ENCODE measurements around the gene ASCL5.

Gene ASCL5

DNA sequence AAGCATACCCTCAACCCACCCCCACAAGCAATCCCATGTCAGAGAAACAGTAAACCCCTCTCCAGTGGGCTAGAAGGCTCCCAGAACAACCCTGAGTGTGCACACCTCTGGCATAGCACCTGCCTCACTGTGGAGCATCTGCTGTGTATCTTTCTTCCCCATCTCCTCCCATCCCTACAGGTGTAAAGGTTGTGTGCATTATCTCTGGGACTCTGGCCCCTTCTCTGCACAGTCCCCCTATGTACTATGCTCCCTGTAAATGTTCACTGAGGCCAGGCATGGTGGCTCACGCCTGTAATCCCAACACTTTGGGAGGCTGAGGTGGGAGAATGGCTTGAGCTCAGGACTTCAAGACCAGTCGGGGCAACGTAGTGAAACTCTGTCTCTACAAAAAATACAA is 14.1 kb downstream of the ASCL5 start:
- H3K4me1 ChIP-seq (ENCODE audit: insufficient read depth, low read length, poor library complexity, severe bottlenecking): peaks cover 5% of the 10 kb centered on the region
- no peaks in the 10 kb centered on the region for H3K79me2 ChIP-seq (ENCODE audit: insufficient read depth, low read length)
- no peaks in the 10 kb centered on the region for H3K36me3 ChIP-seq (ENCODE audit: insufficient read depth, low read length)
- no peaks in the 10 kb centered on the region for H3K9me2 ChIP-seq (replicated peaks; ENCODE audit: low read depth, low read length)
- no peak overlapping the region for H3K4me2 ChIP-seq (ENCODE audit: low read depth, low read length, poor library complexity, severe bottlenecking)
- no peak for TF ChIP-seq EZH2phosphoT487 (IDR thresholded peaks at IDR 0.05; ENCODE audit: borderline replicate concordance)
- no peak overlapping the region for H2AFZ ChIP-seq (ENCODE audit: low read length)
- no peaks in the 10 kb centered on the region for H3K9me3 ChIP-seq (ENCODE audit: insufficient read depth, low read depth, low read length)
- H3K4me3 ChIP-seq (ENCODE audit: low read length, poor library complexity, severe bottlenecking): no peak overlapping the region
- H4K20me1 ChIP-seq (ENCODE audit: insufficient read depth, low read length, poor library complexity, severe bottlenecking): no peaks in the 10 kb centered on the region
- H3K9ac ChIP-seq (ENCODE audit: low read depth, low read length, poor library complexity, severe bottlenecking): no peak overlapping the region
- no peaks in the 10 kb centered on the region for H3K27me3 ChIP-seq (ENCODE audit: insufficient read depth, low read length, poor library complexity, severe bottlenecking)
- no peaks in the 10 kb centered on the region for H3F3A ChIP-seq (ENCODE audit: low read depth)

DNA sequence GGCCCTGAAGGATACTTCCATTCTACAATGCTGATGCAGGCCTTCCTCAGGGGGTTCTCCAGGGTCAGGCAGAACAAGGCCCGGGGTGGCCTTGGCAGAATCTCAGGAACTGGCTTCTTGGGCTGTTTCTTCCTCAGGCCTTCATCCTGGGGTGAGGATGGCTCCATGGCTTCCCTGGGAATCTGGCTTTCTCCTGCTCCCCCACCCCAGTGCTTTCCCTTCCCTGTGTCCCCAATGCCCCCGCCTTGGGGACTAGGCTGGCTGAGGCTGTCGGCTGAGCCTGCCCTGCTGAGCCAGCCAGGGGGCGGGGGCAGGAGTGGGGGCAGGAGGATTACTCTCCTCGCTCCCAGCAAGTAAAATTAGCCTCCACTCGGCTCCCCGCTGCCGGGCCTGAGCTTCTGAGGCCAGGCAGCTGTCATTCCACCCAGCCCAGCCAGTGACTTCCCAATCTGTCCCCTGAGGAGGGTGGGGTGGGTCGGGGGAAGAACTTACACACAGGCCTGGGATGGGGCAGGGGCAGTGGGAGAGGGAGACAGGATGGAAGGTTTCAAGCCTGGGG is 14.7 kb downstream of the ASCL5 start, which contains the start of gene CACNA1S:
Gene CACNA1S, minus strand, starts transcription at position 254 of the 559 bp plus-strand sequence. Its CDS starts 87 bp downstream, at position 167.
- Histone ChIP-seq H3K9me2 (replicated peaks; ENCODE audit: low read depth, low read length) (no peaks in the 10 kb centered on the region), H3K36me3 (ENCODE audit: insufficient read depth, low read length) (no peaks in the 10 kb centered on the region), H3K4me1 (ENCODE audit: insufficient read depth, low read length, poor library complexity, severe bottlenecking) (peaks cover 5% of the 10 kb centered on the region), H2AFZ (ENCODE audit: low read length) (no peak within 1 kb of the TSS), H3K4me3 (ENCODE audit: low read length, poor library complexity, severe bottlenecking) (no peak within 1 kb of the TSS), H3K9ac (ENCODE audit: low read depth, low read length, poor library complexity, severe bottlenecking) (no peak within 1 kb of the TSS), H3K79me2 (ENCODE audit: insufficient read depth, low read length) (no peaks in the 10 kb centered on the region), H3K27me3 (ENCODE audit: insufficient read depth, low read length, poor library complexity, severe bottlenecking) (no peaks in the 10 kb centered on the region), H4K20me1 (ENCODE audit: insufficient read depth, low read length, poor library complexity, severe bottlenecking) (no peaks in the 10 kb centered on the region), H3K9me3 (ENCODE audit: insufficient read depth, low read depth, low read length) (no peaks in the 10 kb centered on the region), H3F3A (ENCODE audit: low read depth) (no peaks in the 10 kb centered on the region), H3K4me2 (ENCODE audit: low read depth, low read length, poor library complexity, severe bottlenecking) (no peak within 1 kb of the TSS)
- TF ChIP-seq, protein P1, sequence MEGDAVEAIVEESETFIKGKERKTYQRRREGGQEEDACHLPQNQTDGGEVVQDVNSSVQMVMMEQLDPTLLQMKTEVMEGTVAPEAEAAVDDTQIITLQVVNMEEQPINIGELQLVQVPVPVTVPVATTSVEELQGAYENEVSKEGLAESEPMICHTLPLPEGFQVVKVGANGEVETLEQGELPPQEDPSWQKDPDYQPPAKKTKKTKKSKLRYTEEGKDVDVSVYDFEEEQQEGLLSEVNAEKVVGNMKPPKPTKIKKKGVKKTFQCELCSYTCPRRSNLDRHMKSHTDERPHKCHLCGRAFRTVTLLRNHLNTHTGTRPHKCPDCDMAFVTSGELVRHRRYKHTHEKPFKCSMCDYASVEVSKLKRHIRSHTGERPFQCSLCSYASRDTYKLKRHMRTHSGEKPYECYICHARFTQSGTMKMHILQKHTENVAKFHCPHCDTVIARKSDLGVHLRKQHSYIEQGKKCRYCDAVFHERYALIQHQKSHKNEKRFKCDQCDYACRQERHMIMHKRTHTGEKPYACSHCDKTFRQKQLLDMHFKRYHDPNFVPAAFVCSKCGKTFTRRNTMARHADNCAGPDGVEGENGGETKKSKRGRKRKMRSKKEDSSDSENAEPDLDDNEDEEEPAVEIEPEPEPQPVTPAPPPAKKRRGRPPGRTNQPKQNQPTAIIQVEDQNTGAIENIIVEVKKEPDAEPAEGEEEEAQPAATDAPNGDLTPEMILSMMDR (conservative IDR thresholded peaks at IDR 0.05; ENCODE audit: low read length): no peak
- TF ChIP-seq EZH2phosphoT487 (IDR thresholded peaks at IDR 0.05; ENCODE audit: borderline replicate concordance): no peak

DNA sequence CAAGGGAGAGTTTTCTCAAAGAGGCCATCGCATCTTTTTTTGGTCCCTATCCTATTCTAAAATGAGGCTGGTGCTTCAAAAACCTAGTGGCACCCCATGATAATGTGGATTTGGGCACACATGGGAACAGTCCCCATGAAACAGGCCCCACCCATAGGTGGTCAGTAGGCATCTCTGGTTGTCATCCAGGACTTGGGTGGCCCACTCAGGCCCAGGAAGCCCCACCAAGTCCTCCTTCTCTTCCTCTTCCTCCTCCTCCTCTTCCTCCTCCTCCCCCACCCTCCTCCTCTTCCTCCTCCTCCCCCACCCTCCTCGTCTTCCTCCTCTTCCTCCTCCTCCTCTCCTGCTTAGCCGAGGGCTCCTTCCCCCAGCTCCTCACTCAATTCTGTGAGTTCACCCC is 15.3 kb downstream of the ASCL5 start:
- Histone ChIP-seq H3K36me3 (ENCODE audit: insufficient read depth, low read length) (no peaks in the 10 kb centered on the region), H3K9ac (ENCODE audit: low read depth, low read length, poor library complexity, severe bottlenecking) (no peak overlapping the region), H3K9me3 (ENCODE audit: insufficient read depth, low read depth, low read length) (no peaks in the 10 kb centered on the region), H4K20me1 (ENCODE audit: insufficient read depth, low read length, poor library complexity, severe bottlenecking) (no peaks in the 10 kb centered on the region), H3K79me2 (ENCODE audit: insufficient read depth, low read length) (no peaks in the 10 kb centered on the region), H3K4me3 (ENCODE audit: low read length, poor library complexity, severe bottlenecking) (no peak overlapping the region), H3K9me2 (replicated peaks; ENCODE audit: low read depth, low read length) (no peaks in the 10 kb centered on the region), H2AFZ (ENCODE audit: low read length) (no peak overlapping the region), H3K27me3 (ENCODE audit: insufficient read depth, low read length, poor library complexity, severe bottlenecking) (no peaks in the 10 kb centered on the region), H3K4me1 (ENCODE audit: insufficient read depth, low read length, poor library complexity, severe bottlenecking) (peaks cover 5% of the 10 kb centered on the region), H3F3A (ENCODE audit: low read depth) (no peaks in the 10 kb centered on the region), H3K4me2 (ENCODE audit: low read depth, low read length, poor library complexity, severe bottlenecking) (no peak overlapping the region)
- TF ChIP-seq, protein P1 (conservative IDR thresholded peaks at IDR 0.05; ENCODE audit: low read length): no peak
- TF ChIP-seq EZH2phosphoT487 (IDR thresholded peaks at IDR 0.05; ENCODE audit: borderline replicate concordance): no peak

DNA sequence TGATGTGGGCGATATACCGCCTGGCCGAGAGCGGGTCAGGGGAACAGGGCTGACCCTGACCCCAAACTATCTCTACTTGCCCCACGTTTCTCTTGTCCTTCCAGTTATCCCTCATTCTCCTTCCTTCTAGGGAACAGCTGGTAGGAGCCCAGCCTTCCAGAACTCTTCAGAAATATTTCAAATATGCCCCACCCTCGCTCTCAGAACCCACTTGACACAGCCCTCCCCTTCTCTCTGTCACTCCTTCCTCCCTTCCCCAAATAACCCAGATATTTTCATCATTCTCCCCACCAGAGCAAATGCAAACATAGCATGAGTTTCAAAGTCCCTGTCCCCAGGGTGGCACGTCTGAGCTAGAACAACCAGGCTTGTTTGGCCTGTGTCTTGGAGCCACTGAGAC is 15.8 kb downstream of the ASCL5 start:
- no peak overlapping the region for H3K4me2 ChIP-seq (ENCODE audit: low read depth, low read length, poor library complexity, severe bottlenecking)
- no peaks in the 10 kb centered on the region for H4K20me1 ChIP-seq (ENCODE audit: insufficient read depth, low read length, poor library complexity, severe bottlenecking)
- no peaks in the 10 kb centered on the region for H3K9me3 ChIP-seq (ENCODE audit: insufficient read depth, low read depth, low read length)
- no peaks in the 10 kb centered on the region for H3K9me2 ChIP-seq (replicated peaks; ENCODE audit: low read depth, low read length)
- TF ChIP-seq EZH2phosphoT487 (IDR thresholded peaks at IDR 0.05; ENCODE audit: borderline replicate concordance): no peak
- TF ChIP-seq, protein P1 (conservative IDR thresholded peaks at IDR 0.05; ENCODE audit: low read length): no peak
- H3K4me3 ChIP-seq (ENCODE audit: low read length, poor library complexity, severe bottlenecking): no peak overlapping the region
- H3K9ac ChIP-seq (ENCODE audit: low read depth, low read length, poor library complexity, severe bottlenecking): no peak overlapping the region
- no peaks in the 10 kb centered on the region for H3K27me3 ChIP-seq (ENCODE audit: insufficient read depth, low read length, poor library complexity, severe bottlenecking)
- H3K36me3 ChIP-seq (ENCODE audit: insufficient read depth, low read length): no peaks in the 10 kb centered on the region
- H3K4me1 ChIP-seq (ENCODE audit: insufficient read depth, low read length, poor library complexity, severe bottlenecking): peaks cover 5% of the 10 kb centered on the region
- H3F3A ChIP-seq (ENCODE audit: low read depth): no peaks in the 10 kb centered on the region
- no peak overlapping the region for H2AFZ ChIP-seq (ENCODE audit: low read length)
- no peaks in the 10 kb centered on the region for H3K79me2 ChIP-seq (ENCODE audit: insufficient read depth, low read length)

Data from Loucy (cell line).